Esophagus squamous epithelium (tissue), 5 donors: ENCODE data around the gene AMH. TPM values are rescaled to one million over a fixed set of nuclear protein-coding genes. Genes with fewer than 3 reads are reported as not detected.

Experiments used
- DNase-seq: peaks from one replicate; lab custom pipeline; 2025; lab: John Stamatoyannopoulos, UW
- H3K27ac ChIP-seq, 4 donors: fragments of 200-600 bp; sonication (generic); one replicate each; pipeline ENCODE4 v1.5.1; 2016 to 2019; ENCODE audit warnings: mild to moderate bottlenecking in 1 of 4
- H3K27me3 ChIP-seq, 4 donors: fragments of 200-600 bp; sonication (generic); 1 replicate in 3 of 4; 2 replicates in 1 of 4; pipeline versions ENCODE4 v1.5.1 to v1.6.0; 2017 to 2021; ENCODE audit warnings: antibody characterized with exemption in 1 of 4
- H3K36me3 ChIP-seq, 3 donors: fragments of 200-600 bp; sonication (generic); one replicate each; pipeline ENCODE4 v1.5.1; 2016 to 2019
- H3K4me1 ChIP-seq, 3 donors: fragments of 200-600 bp; sonication (generic); one replicate each; pipeline ENCODE4 v1.5.1; 2017 to 2019
- H3K4me3 ChIP-seq, 4 donors: fragments of 200-600 bp; sonication (generic); 1 replicate in 3 of 4; 2 replicates in 1 of 4; pipeline ENCODE4 v1.5.1; 2016 to 2019; ENCODE audit warnings: mild to moderate bottlenecking in 2 of 4, moderate library complexity in 1 of 4
- H3K9me3 ChIP-seq, 3 donors: fragments of 200-600 bp; sonication (generic); one replicate each; pipeline ENCODE4 v1.5.1; 2016 to 2019
- CTCF ChIP-seq, 6 experiments: fragments of 450-650 bp in 4 of 6; fragments of 200-600 bp in 2 of 6; sonication (generic) in 2 of 6; IDR thresholded peaks; one replicate each; pipeline ENCODE4 v1.5.1; 2016 to 2019; ENCODE audit warnings: antibody characterized with exemption in 6 of 6, mild to moderate bottlenecking in 4 of 6, moderate library complexity in 4 of 6
- POLR2A ChIP-seq, 4 donors: fragments of 450-650 bp; IDR thresholded peaks; one replicate each; pipeline ENCODE4 v1.6.1; 2017; ENCODE audit warnings: antibody characterized with exemption in 4 of 4, mild to moderate bottlenecking in 4 of 4, moderate library complexity in 3 of 4
- WGBS, 2 donors: methylation state at CpG; one replicate each; pipeline ENCODE4 v1.1.5; 2018; 5-methylcytosine and 5-hydroxymethylcytosine counted together
- intact Hi-C: fragments of 100-400 bp; cut with DNase I; formaldehyde crosslinking; loops from one replicate; pipeline ENCODE4 v1.15.0; 2022
- total RNA-seq, 4 donors: library from RNA; depleted of rRNA; stranded (reverse); fragments of >200 nt; gene quantifications; one replicate each; pipeline ENCODE4 v1.1.0, GENCODE V29; 2016
- donor health status: DM: yes; HTN: yes; CAD: no.

The AMH gene
- total RNA-seq, 4 donors from 2014 or later: 0.76 to 1.1 (median 0.88) TPM; not detected in 1

DNA sequence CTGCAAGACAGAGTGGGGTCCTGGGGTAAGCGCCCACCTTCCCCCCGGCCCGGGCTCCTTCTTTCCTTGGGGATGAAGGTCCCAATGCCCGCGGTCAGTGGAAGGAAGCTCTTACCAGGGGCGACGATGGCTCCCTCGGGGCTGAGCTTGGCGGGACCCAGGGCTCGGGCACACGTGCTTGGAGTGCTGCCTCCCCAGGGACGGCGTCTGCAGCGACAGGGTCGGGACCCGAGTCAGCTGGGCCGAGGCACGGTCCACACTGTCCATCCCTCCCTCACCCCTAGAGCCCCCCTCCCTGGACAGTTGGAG, 3.6 kb downstream of the AMH start:
- peak overlapping the region in 2 of 4 donors; percentile 26 to 51 for H3K4me3 ChIP-seq
- H3K27me3 ChIP-seq: peaks cover 23 to 63% (median 29%) of the 10 kb centered on the region in 4 donors
- no peak overlapping the region for H3K27ac ChIP-seq
- H3K9me3 ChIP-seq: no peaks in the 10 kb centered on the region
- intact Hi-C loops: no loop called here
- H3K36me3 ChIP-seq: peaks cover 0 to 17% (median 13%) of the 10 kb centered on the region in 3 donors
- no peak for TF ChIP-seq POLR2A (IDR thresholded peaks at IDR 0.05)
- no peak for TF ChIP-seq CTCF (IDR thresholded peaks at IDR 0.05)
- 10% methylated on average over 2 of the region's 18 CpGs; no CpG with 5 or more reads in 1 of the 2 donors for WGBS, 2 donors
- DNase-seq: no peak
- peaks cover 27 to 50% (median 38%) of the 10 kb centered on the region in 3 donors for H3K4me1 ChIP-seq

GRCh38 chr19:2253106-2254063, 4.3 kb downstream of the AMH start:
- no peak overlapping the region for H3K27ac ChIP-seq
- intact Hi-C loops: no loop called here
- no peaks in the 10 kb centered on the region for H3K9me3 ChIP-seq
- TF ChIP-seq POLR2A (IDR thresholded peaks at IDR 0.05) (no peak), CTCF (IDR thresholded peaks at IDR 0.05) (no peak)
- H3K27me3 ChIP-seq: peaks cover 23 to 58% (median 29%) of the 10 kb centered on the region in 4 donors
- whole genome bisulfite sequencing, 2 donors: 6 to 11% methylated on average over 7 to 9 of the region's 77 CpGs
- H3K4me1 ChIP-seq: peaks cover 27 to 50% (median 38%) of the 10 kb centered on the region in 3 donors
- H3K4me3 ChIP-seq: peak overlapping the region in 2 of 4 donors; percentile 26 to 51
- no peak for DNase-seq
- peaks cover 0 to 11% (median 7%) of the 10 kb centered on the region in 3 donors for H3K36me3 ChIP-seq

GRCh38 chr19:2254064-2254872, 5.1 kb downstream of the AMH start:
- Histone ChIP-seq H3K9me3 (no peaks in the 10 kb centered on the region), H3K27me3 (peaks cover 23 to 54% (median 29%) of the 10 kb centered on the region in 4 donors), H3K27ac (no peak overlapping the region), H3K4me1 (peaks cover 27 to 48% (median 38%) of the 10 kb centered on the region in 3 donors), H3K4me3 (no peak overlapping the region), H3K36me3 (peaks cover 0 to 2% (median 0%) of the 10 kb centered on the region in 3 donors)
- no peak for DNase-seq
- TF ChIP-seq CTCF (IDR thresholded peaks at IDR 0.05) (peak in 1 of 6 experiments; percentile 6), POLR2A (IDR thresholded peaks at IDR 0.05) (no peak)
- 66 to 71% methylated on average over 16 to 18 of the region's 20 CpGs for WGBS, 2 donors
- intact Hi-C loops: no loop called here

DNA sequence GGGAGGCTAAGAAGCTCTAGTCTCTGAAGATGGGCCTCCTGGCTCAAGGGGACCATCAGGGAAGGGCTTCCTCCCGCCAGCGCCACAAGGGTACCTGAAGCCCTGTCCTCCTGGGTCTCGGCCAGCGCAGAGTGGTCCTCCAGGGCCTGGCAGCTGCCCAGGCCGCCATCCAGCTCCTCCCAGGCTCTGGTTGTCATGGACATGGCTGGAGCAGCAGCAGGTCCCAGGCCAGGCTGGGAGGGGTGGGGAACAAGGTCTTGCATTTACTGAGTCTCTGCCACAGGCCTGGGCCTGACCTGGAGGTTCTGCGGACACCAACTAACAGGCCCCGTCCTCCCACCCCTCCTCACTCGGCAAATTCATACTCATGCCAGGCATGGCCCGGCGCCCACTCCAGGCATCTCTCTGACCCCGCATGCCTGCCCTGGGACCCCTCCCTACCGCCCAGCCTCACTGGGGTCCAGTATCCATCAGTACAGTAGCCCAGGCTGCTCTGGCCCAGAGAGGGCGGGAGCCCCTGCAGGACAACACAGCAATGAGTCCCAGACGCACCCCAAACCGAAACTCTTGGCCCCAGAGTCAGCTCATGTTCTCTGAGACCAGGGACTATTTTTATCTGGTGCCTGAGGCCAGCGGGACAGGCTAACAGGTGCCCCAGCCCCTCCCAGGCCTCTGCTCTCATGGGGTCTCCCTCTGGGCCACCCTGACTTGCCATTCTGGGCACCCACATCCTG, 6.2 kb downstream of the AMH start:
- TF ChIP-seq CTCF (IDR thresholded peaks at IDR 0.05) (no peak), POLR2A (IDR thresholded peaks at IDR 0.05) (no peak)
- Histone ChIP-seq H3K4me3 (no peak overlapping the region), H3K27ac (no peak overlapping the region), H3K4me1 (peaks cover 24 to 45% (median 33%) of the 10 kb centered on the region in 3 donors), H3K27me3 (peaks cover 18 to 44% (median 26%) of the 10 kb centered on the region in 4 donors), H3K9me3 (no peaks in the 10 kb centered on the region), H3K36me3 (no peaks in the 10 kb centered on the region)
- no peak for DNase-seq
- WGBS, 2 donors: 80 to 89% methylated on average over 3 to 7 of the region's 16 CpGs
- intact Hi-C loops: no loop called here
